HG03432 (cell line): ENCODE measurements around the gene BHLHE23.

Experiments used
- ATAC-seq: cut with Tn5 transposase; IDR thresholded peaks from one replicate; pipeline ENCODE4 v1.9.1; 2021; ENCODE audit warnings: mild to moderate bottlenecking, moderate library complexity; ENCODE audit not compliant: unreplicated experiment

The BHLHE23 gene

GRCh38 chr20:62975812-62976508 lies 30.8 kb downstream of the BHLHE23 start:
- no peak for ATAC-seq

- no peak for ATAC-seq
Measured at GRCh38 chr20:62975251-62975760, 31.5 kb downstream of the BHLHE23 start.

GRCh38 chr20:62972845-62973745 lies 33.7 kb downstream of the BHLHE23 start:
- ATAC-seq, result no peak

- ATAC-seq, result peak; percentile 74
Measured at GRCh38 chr20:62971950-62972844, 34.6 kb downstream of the BHLHE23 start.

- no peak for ATAC-seq
Measured at GRCh38 chr20:62971211-62971949, 35.4 kb downstream of the BHLHE23 start.

DNA sequence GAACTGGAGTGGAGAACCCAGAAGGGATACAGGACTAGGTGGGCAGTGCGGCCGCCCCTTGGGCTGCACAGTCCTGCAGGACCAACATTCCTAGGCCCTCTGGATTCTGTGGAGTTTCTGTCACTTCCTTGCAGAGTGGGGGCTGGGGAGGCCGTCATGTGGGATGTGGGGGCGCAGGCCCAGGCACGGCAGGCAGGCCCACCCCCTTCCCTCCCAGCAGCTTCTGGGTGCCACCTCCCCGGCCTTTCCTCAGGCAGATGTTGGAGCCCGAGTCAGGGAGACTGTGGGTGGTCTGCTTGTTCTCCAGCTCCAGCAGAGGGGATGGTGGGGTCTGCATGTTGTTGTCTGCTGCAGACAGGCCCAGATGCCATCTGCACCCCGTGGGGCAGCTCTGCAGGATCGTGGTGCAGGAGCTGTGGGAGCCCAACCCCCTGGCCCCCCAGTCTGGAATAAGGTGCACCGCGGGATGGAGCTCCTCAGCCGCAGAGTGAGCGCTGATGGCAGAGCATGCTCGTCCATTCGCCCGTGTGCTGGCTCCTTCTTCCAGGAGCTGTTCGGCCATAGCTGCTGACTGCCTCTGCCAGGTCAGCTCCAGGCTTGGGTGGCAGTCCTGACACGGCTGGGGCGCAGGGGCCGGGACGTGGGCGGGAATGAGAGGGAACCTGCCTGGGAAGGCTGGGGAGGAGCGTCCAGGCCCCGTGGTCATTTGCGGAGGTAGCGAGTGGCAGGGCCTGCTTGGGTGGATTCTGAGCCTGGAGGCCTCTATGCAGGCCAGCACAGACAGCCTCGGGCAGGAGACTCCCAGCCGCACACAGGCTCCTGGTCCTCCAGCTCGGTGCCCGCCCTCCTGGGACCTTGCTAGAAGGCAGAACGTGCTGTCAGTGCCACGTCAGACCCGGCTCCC lies 36.2 kb downstream of the BHLHE23 start:
- no peak for ATAC-seq

GRCh38 chr20:62969939-62970306 lies 36.8 kb downstream of the BHLHE23 start:
- no peak for ATAC-seq

DNA sequence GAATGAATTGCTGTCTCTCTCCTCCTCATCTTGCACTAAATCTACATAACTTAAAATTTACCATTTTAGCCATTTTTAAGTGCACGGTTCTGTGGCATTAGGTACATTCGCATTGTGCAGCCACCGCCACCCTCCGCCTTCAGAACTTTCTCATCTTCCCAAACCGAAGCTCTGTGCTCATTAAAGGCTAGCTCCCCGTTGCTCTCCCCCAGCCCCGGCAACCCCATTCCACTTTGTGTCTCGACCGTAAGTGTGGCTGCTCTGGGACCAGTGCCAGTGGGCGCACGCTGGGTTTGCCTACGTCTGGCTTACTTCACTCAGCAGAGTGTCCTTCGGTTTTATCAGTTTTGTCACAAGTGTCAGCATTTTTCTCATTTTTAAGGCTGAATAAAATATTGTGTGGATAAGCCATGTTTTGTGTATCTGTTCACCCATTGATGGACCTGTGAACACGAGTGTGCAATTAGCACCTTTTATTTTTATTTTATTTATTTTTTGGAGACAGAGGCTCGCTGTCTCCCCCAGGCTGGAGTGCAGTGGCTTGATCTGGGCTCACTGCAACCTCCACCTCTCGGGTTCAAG lies 37.5 kb downstream of the BHLHE23 start:
- no peak for ATAC-seq

- ATAC-seq, result no peak
Measured at GRCh38 chr20:62968378-62969178, 38.2 kb downstream of the BHLHE23 start.

GRCh38 chr20:62967628-62968351 lies 39.0 kb downstream of the BHLHE23 start:
- no peak for ATAC-seq

GRCh38 chr20:62967149-62967501 lies 39.6 kb downstream of the BHLHE23 start:
- no peak for ATAC-seq

DNA sequence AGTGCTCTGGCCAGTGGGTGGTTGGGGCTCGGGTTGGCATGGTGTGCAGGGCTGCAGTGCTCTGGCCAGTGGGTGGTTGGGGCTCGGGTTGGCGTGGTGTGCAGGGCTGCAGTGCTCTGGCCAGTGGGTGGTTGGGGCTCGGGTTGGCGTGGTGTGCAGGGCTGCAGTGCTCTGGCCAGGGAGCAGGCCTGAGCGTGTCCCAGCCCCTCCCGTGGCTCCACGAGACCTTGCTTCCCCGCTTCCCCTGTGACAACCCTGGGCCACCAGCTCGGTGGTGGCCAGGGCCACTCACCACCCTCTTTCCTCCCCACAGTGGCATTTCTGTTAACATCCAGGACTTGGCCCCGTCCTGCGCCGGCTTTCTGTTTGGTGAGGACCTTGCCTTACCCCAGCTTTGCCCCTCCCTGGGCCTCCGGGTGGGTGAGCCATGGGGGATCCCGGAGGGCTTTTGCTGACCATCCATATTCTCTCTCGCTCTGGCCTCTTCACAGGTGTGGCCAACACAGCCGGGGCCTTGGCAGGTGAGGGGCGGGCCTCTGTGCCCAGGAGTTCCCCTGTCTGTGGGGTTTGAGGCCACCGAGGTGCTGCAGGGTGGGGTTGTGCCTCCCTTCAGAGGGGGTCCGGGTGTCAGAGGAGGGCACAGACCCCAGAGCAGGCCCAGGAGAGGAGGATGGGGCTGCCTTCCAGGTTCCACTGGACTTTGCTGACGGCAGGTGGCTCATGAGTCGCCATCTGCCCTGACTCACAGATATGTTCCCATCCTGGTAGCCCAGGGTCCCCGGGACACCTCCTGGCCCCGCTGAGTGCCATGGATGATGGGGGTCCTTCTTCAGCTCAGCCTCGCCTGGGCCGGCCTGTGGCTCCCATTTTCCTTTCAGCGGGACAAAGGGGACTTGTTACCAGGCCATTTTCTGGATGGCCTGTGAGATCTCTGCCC lies 40.3 kb downstream of the BHLHE23 start:
- ATAC-seq, result no peak

DNA sequence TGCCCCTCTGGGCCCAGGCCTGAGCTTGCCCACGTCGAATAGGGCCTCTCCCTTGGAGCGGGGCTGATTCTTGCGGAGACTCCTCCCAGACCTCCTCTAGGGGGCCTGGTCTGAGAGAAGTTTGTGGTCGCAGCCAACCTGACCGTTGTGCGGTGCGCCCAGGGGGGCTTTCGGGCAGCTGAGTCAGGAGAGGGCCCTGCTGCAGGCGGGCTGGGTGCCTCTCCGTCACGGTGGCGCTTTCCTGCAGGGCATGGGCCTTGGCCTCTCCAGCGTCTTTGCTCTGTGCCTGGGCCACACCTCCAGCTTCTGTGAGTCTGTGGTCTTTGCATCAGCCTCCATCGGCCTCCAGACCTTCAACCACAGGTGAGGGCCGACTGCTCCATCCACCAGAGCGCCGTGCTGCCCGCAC lies 41.4 kb downstream of the BHLHE23 start:
- ATAC-seq, result no peak

DNA sequence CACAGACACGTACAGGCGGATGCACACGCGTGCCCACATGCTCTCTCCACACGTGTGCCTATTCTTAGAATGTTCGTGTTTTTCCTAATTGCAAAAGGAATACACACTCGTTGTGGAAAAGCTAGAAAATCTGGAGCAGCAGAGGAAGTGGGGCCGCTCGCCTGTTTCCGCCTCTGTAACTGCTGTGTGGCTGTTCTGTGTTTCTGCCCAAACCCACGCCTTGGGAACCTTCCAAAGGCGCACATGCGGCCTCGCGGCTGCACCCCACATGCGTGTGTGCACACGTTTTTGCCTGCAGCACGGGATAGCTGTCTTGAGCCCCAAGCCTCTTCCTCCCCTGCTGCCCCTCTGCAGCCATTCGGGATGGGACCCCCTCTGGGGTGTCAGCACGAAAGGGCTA lies 42.1 kb downstream of the BHLHE23 start:
- ATAC-seq, result no peak

DNA sequence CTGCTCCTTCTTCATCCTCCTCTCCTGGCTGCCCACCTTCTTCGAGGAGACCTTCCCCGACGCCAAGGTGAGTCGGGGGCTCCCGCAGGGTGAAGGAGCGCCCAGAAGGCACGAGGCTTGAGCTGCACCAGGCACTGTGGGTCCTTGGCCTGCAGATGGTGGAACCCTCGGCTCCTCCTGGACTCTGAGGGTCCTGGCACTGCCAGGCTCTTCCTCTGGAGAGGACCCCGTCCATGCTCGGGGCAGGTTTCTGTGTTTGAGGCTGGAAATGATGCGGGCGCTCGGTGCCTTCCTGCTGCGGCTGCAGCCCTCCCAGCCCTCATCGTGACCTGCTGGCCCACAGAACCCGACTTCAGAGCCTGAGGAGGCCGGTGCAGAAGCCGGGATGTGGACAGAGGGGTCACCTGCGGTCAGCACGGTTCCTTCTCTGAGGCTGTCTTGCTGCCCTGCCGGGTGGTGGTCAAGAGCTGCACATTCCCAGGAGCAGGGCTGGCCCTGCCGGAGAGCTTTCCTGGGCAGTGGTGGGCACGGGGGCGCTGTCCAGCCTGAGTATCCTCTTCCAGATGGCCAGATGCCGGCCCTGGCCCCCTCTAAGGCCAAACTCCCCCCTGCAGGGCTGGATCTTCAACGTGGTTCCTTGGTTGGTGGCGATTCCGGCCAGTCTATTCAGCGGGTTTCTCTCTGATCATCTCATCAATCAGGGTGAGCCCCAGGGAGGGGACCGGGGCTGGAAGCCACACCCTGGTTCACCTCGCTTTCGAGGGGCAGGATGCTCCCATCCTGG lies 43.0 kb downstream of the BHLHE23 start:
- ATAC-seq, result no peak
